ENCODE results near the gene SUSD6. TPM values are rescaled to one million over a fixed set of nuclear protein-coding genes. Genes with fewer than 3 reads are reported as not detected.

SUSD6 gene
- total RNA-seq, 1 donor from 2014 or later, result 21.4 TPM

- intact Hi-C loops (cut with micrococcal nuclease), result no loop called here
- ATAC-seq, result no peak
Observed at GRCh38 chr14:69699748-69700303, 88.4 kb downstream of the SUSD6 start.

GRCh38 chr14:69700575-69700974 is 89.2 kb downstream of the SUSD6 start:
- DNase-seq (no peak), ATAC-seq (no peak)
- intact Hi-C loops (cut with micrococcal nuclease), result no loop called here

More at GRCh38 chr14:69699748-69700303, 88.4 kb downstream of the SUSD6 start:
- no peak for DNase-seq

- intact Hi-C loops (cut with micrococcal nuclease), result no loop called here
- no peak for DNase-seq
- no peak for ATAC-seq
Observed at GRCh38 chr14:69701291-69701690, 89.9 kb downstream of the SUSD6 start.

- peak; percentile 50 for ATAC-seq
- intact Hi-C loops (cut with micrococcal nuclease), result no loop called here
- no peak for DNase-seq
Observed at GRCh38 chr14:69701857-69702256, 90.5 kb downstream of the SUSD6 start.

GRCh38 chr14:69703047-69704039 is 91.9 kb downstream of the SUSD6 start:
- DNase-seq (no peak), ATAC-seq (peak; percentile 64)
- intact Hi-C loops (cut with micrococcal nuclease), result no loop called here

- ATAC-seq (no peak), DNase-seq (no peak)
- intact Hi-C loops (cut with micrococcal nuclease), result no loop called here
Observed at GRCh38 chr14:69704319-69704718, 92.9 kb downstream of the SUSD6 start.

GRCh38 chr14:69705706-69706105 is 94.3 kb downstream of the SUSD6 start:
- no peak for ATAC-seq
- intact Hi-C loops (cut with micrococcal nuclease), result no loop called here

GRCh38 chr14:69708049-69708448 is 96.7 kb downstream of the SUSD6 start:
- DNase-seq (no peak), ATAC-seq (no peak)
- intact Hi-C loops (cut with micrococcal nuclease), result no loop called here

More at GRCh38 chr14:69705706-69706105, 94.3 kb downstream of the SUSD6 start:
- no peak for DNase-seq

GRCh38 chr14:69708586-69709560 is 97.5 kb downstream of the SUSD6 start:
- DNase-seq (no peak), ATAC-seq (no peak)
- intact Hi-C loops (cut with micrococcal nuclease), result no loop called here

GRCh38 chr14:69710378-69710777 is 99.0 kb downstream of the SUSD6 start:
- DNase-seq, result no peak
- ATAC-seq, result peak; percentile 2

GRCh38 chr14:69711065-69711464 is 99.7 kb downstream of the SUSD6 start:
- peak; percentile 65 for ATAC-seq
- intact Hi-C loops (cut with micrococcal nuclease), result no loop called here
- DNase-seq, result peak; percentile 88

More at GRCh38 chr14:69710378-69710777, 99.0 kb downstream of the SUSD6 start:
- intact Hi-C loops (cut with micrococcal nuclease), result no loop called here

- peak; percentile 35 for ATAC-seq
- intact Hi-C loops (cut with micrococcal nuclease), result no loop called here
- peak; percentile 66 for DNase-seq
Observed at GRCh38 chr14:69711477-69711876, 100.1 kb downstream of the SUSD6 start.

- peak; percentile 37 for ATAC-seq
- intact Hi-C loops (cut with micrococcal nuclease), result no loop called here
- DNase-seq, result peak; percentile 53
Observed at GRCh38 chr14:69711881-69712560, 100.6 kb downstream of the SUSD6 start.

- intact Hi-C loops (cut with micrococcal nuclease), result no loop called here
- peak; percentile 68 for ATAC-seq
Observed at GRCh38 chr14:69712599-69713088, 101.2 kb downstream of the SUSD6 start.

GRCh38 chr14:69713209-69713781 is 101.9 kb downstream of the SUSD6 start:
- ATAC-seq (no peak), DNase-seq (no peak)
- intact Hi-C loops (cut with micrococcal nuclease), result no loop called here

More at GRCh38 chr14:69712599-69713088, 101.2 kb downstream of the SUSD6 start:
- DNase-seq, result peak; percentile 71

- DNase-seq, result no peak
- intact Hi-C loops (cut with micrococcal nuclease), result no loop called here
- no peak for ATAC-seq
Observed at GRCh38 chr14:69713993-69714679, 102.7 kb downstream of the SUSD6 start.

GRCh38 chr14:69715725-69716477 is 104.5 kb downstream of the SUSD6 start:
- peak; percentile 71 for DNase-seq
- peak; percentile 59 for ATAC-seq
- intact Hi-C loops (cut with micrococcal nuclease), result no loop called here
